ENCODE measurements around the gene RPL39. TPM values are rescaled to one million over a fixed set of nuclear protein-coding genes. Genes with fewer than 3 reads are reported as not detected.
"Not testable (repeated sequence)": the region's sequence is repeated elsewhere in the genome, so short reads cannot be mapped to it uniquely, and the experiment has no call there.

The RPL39 gene
- total RNA-seq, 1 donor from 2014 or later = 1,492 TPM

DNA sequence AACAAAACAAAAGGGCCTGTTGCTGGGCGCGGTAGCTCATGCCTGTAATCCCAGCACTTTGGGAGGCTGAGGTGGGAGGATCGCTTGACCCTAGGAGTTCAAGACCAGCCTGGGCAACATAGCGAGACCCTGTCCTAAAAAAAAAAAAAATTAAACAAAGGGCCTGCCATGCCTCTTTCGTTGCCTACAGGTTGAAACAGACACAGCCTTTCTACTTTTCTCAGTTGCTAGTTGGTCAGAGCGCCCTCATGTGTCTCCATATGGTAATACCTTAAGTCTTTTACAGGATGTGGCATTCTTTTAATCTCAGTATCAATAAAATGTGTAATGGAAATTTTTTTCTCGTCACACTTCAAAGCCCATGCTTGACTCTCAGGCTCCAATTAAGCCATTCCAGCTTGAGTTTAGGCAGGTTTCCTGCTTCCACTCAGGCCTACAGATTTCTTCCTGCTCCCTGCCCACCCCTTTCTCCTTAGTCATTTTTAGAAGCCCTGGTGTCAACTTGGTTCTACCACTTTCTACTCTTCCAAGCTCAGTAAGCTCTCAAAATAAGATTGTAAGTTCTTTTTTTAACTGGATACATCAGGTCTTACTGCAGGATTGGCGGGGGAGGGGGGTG, 37.7 kb downstream of the RPL39 start:
- no peaks in the 10 kb centered on the region for H3K27me3 ChIP-seq (ENCODE audit: insufficient read depth, low read length)
- Mint-ChIP-seq H3K4me1 (ENCODE audit: low read depth, unreplicated experiment) (peaks cover 8% of the 10 kb centered on the region), H3K9me3 (ENCODE audit: unreplicated experiment) (no peaks in the 10 kb centered on the region), H3K27ac (ENCODE audit: unreplicated experiment) (no peak overlapping the region), H3K4me3 (ENCODE audit: unreplicated experiment) (no peak overlapping the region), H3K36me3 (ENCODE audit: low read depth, unreplicated experiment) (no peaks in the 10 kb centered on the region), H3K27me3 (ENCODE audit: low read depth, unreplicated experiment) (peaks cover 6% of the 10 kb centered on the region)
- no peak overlapping the region for H3K4me3 ChIP-seq (ENCODE audit: insufficient read depth, low read depth, low read length)
- no peaks in the 10 kb centered on the region for H3K36me3 ChIP-seq (ENCODE audit: insufficient read depth, low read length)
- no peaks in the 10 kb centered on the region for H3K79me2 ChIP-seq (ENCODE audit: insufficient read depth, low read length)
- H2AFZ ChIP-seq (ENCODE audit: low read depth, low read length) = no peak overlapping the region
- H4K20me1 ChIP-seq (ENCODE audit: insufficient read depth, low read length) = no peaks in the 10 kb centered on the region
- no peaks in the 10 kb centered on the region for H3K9me3 ChIP-seq (ENCODE audit: insufficient read depth, low read depth, low read length)
- no peak overlapping the region for H3K4me2 ChIP-seq (ENCODE audit: low read length)
- H3K27ac ChIP-seq (ENCODE audit: low read depth, low read length) = no peak overlapping the region
- DNase-seq (ENCODE audit: low read depth) (no peak), FAIRE-seq (no peak)
- TF ChIP-seq EZH2 (IDR thresholded peaks at IDR 0.05; ENCODE audit: insufficient read depth, low read length) (no peak), CTCF (IDR thresholded peaks at IDR 0.05; ENCODE audit: insufficient read depth, low read depth, low read length) (peak; percentile 47)
- H3K4me1 ChIP-seq (ENCODE audit: insufficient read depth, low read length) = peaks cover 3% of the 10 kb centered on the region
- no peak overlapping the region for H3K9ac ChIP-seq (ENCODE audit: low read length)

GRCh38 chrX:119753001-119753400, 38.4 kb downstream of the RPL39 start:
- H3K36me3 Mint-ChIP-seq (ENCODE audit: low read depth, unreplicated experiment) = no peaks in the 10 kb centered on the region
- peaks cover 8% of the 10 kb centered on the region for H3K4me1 Mint-ChIP-seq (ENCODE audit: low read depth, unreplicated experiment)
- Histone ChIP-seq H3K36me3 (ENCODE audit: insufficient read depth, low read length) (no peaks in the 10 kb centered on the region), H4K20me1 (ENCODE audit: insufficient read depth, low read length) (no peaks in the 10 kb centered on the region), H3K79me2 (ENCODE audit: insufficient read depth, low read length) (no peaks in the 10 kb centered on the region), H2AFZ (ENCODE audit: low read depth, low read length) (no peak overlapping the region), H3K9me3 (ENCODE audit: insufficient read depth, low read depth, low read length) (no peaks in the 10 kb centered on the region), H3K4me1 (ENCODE audit: insufficient read depth, low read length) (no peaks in the 10 kb centered on the region), H3K9ac (ENCODE audit: low read length) (no peak overlapping the region), H3K27me3 (ENCODE audit: insufficient read depth, low read length) (no peaks in the 10 kb centered on the region), H3K4me3 (ENCODE audit: insufficient read depth, low read depth, low read length) (no peak overlapping the region), H3K4me2 (ENCODE audit: low read length) (no peak overlapping the region), H3K27ac (ENCODE audit: low read depth, low read length) (no peak overlapping the region)
- no peaks in the 10 kb centered on the region for H3K9me3 Mint-ChIP-seq (ENCODE audit: unreplicated experiment)
- H3K27me3 Mint-ChIP-seq (ENCODE audit: low read depth, unreplicated experiment) = peaks cover 6% of the 10 kb centered on the region
- H3K4me3 Mint-ChIP-seq (ENCODE audit: unreplicated experiment) = no peak overlapping the region
- DNase-seq (ENCODE audit: low read depth) (no peak), FAIRE-seq (no peak)
- no peak overlapping the region for H3K27ac Mint-ChIP-seq (ENCODE audit: unreplicated experiment)
- TF ChIP-seq EZH2 (IDR thresholded peaks at IDR 0.05; ENCODE audit: insufficient read depth, low read length) (no peak), CTCF (IDR thresholded peaks at IDR 0.05; ENCODE audit: insufficient read depth, low read depth, low read length) (no peak)

- H3K27me3 Mint-ChIP-seq (ENCODE audit: low read depth, unreplicated experiment); H4K20me1 ChIP-seq (ENCODE audit: insufficient read depth, low read length); H3K9me3 Mint-ChIP-seq (ENCODE audit: unreplicated experiment); H3K27ac ChIP-seq (ENCODE audit: low read depth, low read length); H3K9ac ChIP-seq (ENCODE audit: low read length); H3K4me1 ChIP-seq (ENCODE audit: insufficient read depth, low read length); H3K4me3 ChIP-seq (ENCODE audit: insufficient read depth, low read depth, low read length); H3K4me2 ChIP-seq (ENCODE audit: low read length); H3K9me3 ChIP-seq (ENCODE audit: insufficient read depth, low read depth, low read length); FAIRE-seq; H3K36me3 Mint-ChIP-seq (ENCODE audit: low read depth, unreplicated experiment); H3K36me3 ChIP-seq (ENCODE audit: insufficient read depth, low read length); H3K4me1 Mint-ChIP-seq (ENCODE audit: low read depth, unreplicated experiment); H2AFZ ChIP-seq (ENCODE audit: low read depth, low read length); H3K4me3 Mint-ChIP-seq (ENCODE audit: unreplicated experiment); H3K27me3 ChIP-seq (ENCODE audit: insufficient read depth, low read length); H3K27ac Mint-ChIP-seq (ENCODE audit: unreplicated experiment); DNase-seq (ENCODE audit: low read depth); H3K79me2 ChIP-seq (ENCODE audit: insufficient read depth, low read length): not testable (repeated sequence)
These were observed 40.7 kb downstream of the RPL39 start for GRCh38 chrX:119750751-119751150.

DNA sequence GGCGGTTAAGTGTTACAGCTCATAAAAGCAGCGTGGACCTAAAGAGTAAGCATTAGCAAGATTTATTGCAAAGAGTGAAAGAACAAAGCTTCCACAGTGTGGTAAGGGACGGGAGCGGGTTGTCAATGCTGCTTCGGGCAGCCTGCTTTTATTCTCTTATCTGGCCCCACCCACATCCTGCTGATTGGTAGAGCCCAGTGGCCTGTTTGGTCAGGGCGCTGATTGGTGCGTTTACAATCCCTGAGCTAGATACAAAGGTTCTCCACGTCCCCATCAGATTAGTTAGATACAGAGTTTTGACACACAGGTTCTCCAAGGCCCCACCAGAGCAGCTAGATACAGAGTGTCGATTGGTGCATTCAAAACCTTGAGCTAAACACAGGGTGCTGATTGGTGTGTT, 41.3 kb downstream of the RPL39 start:
- not testable (repeated sequence) for H4K20me1 ChIP-seq (ENCODE audit: insufficient read depth, low read length); H3K4me3 ChIP-seq (ENCODE audit: insufficient read depth, low read depth, low read length); H3K79me2 ChIP-seq (ENCODE audit: insufficient read depth, low read length); H3K36me3 Mint-ChIP-seq (ENCODE audit: low read depth, unreplicated experiment); H3K27ac ChIP-seq (ENCODE audit: low read depth, low read length); H3K4me2 ChIP-seq (ENCODE audit: low read length); FAIRE-seq; H3K27me3 ChIP-seq (ENCODE audit: insufficient read depth, low read length); H3K9me3 Mint-ChIP-seq (ENCODE audit: unreplicated experiment); H3K9ac ChIP-seq (ENCODE audit: low read length); H3K4me1 ChIP-seq (ENCODE audit: insufficient read depth, low read length); H3K4me1 Mint-ChIP-seq (ENCODE audit: low read depth, unreplicated experiment); H3K9me3 ChIP-seq (ENCODE audit: insufficient read depth, low read depth, low read length); H3K36me3 ChIP-seq (ENCODE audit: insufficient read depth, low read length); H3K27me3 Mint-ChIP-seq (ENCODE audit: low read depth, unreplicated experiment); H2AFZ ChIP-seq (ENCODE audit: low read depth, low read length); DNase-seq (ENCODE audit: low read depth); H3K27ac Mint-ChIP-seq (ENCODE audit: unreplicated experiment); H3K4me3 Mint-ChIP-seq (ENCODE audit: unreplicated experiment)
